ENCODE data around the gene SYT2. TPM values are rescaled to one million over a fixed set of nuclear protein-coding genes. Genes with fewer than 3 reads are reported as not detected.
A peak's percentile ranks its signal among the peaks of the same experiment; 100 is the strongest.

SYT2 gene
- total and polyA plus RNA-seq, 4 donors: 0.01 to 0.23 (median 0.03) TPM

DNA sequence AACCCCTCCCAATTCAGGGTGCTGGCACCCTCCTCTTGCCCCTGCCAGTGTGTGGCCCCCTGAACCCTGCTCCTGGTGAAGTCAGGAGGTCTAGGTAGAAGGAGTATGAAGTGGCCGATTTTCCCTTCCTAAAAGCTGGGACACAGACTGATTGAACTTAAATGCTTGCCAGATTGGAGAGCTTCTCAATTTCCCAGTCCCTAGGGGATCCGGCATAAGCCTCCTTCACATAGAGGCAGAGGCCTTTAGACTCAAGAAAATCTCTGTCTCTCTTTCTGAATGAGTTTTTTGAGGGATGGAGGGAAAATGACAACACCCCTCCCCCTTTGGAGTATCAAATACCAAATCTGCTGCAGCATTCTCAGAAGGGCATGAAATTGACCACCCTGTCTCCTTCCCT, 51.5 kb downstream of the SYT2 start:
- ATAC-seq (ENCODE audit: insufficient read depth, low FRiP score) (no peak), DNase-seq (no peak)
- TF ChIP-seq, protein P1, sequence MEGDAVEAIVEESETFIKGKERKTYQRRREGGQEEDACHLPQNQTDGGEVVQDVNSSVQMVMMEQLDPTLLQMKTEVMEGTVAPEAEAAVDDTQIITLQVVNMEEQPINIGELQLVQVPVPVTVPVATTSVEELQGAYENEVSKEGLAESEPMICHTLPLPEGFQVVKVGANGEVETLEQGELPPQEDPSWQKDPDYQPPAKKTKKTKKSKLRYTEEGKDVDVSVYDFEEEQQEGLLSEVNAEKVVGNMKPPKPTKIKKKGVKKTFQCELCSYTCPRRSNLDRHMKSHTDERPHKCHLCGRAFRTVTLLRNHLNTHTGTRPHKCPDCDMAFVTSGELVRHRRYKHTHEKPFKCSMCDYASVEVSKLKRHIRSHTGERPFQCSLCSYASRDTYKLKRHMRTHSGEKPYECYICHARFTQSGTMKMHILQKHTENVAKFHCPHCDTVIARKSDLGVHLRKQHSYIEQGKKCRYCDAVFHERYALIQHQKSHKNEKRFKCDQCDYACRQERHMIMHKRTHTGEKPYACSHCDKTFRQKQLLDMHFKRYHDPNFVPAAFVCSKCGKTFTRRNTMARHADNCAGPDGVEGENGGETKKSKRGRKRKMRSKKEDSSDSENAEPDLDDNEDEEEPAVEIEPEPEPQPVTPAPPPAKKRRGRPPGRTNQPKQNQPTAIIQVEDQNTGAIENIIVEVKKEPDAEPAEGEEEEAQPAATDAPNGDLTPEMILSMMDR (IDR thresholded peaks at IDR 0.05; ENCODE audit: control extremely low read depth, extremely low read depth): no peak
- Histone ChIP-seq H3K4me3 (no peak overlapping the region), H3K9ac (ENCODE audit: insufficient read depth in 1 of 2, low read length in 2 of 2) (no peak overlapping the region), H3K27me3 (ENCODE audit: control insufficient read depth in 3 of 3, insufficient read depth in 3 of 3, low read length in 2 of 3) (peaks cover 0 to 11% (median 0%) of the 10 kb centered on the region in 3 donors), H3K36me3 (ENCODE audit: control insufficient read depth in 4 of 4, insufficient read depth in 4 of 4, low read length in 4 of 4) (no peaks in the 10 kb centered on the region), H3K9me3 (ENCODE audit: control insufficient read depth in 4 of 4, insufficient read depth in 3 of 4, low read length in 3 of 4) (peaks cover 0 to 8% (median 0%) of the 10 kb centered on the region in 4 donors), H3K27ac (ENCODE audit: low read depth in 1 of 2, low read length in 1 of 2) (no peak overlapping the region), H3K4me1 (ENCODE audit: control insufficient read depth in 5 of 5, insufficient read depth in 5 of 5, low read length in 5 of 5) (no peaks in the 10 kb centered on the region)
- WGBS, 2 donors: 65 to 76% methylated on average over 2 of the region's 2 CpGs

DNA sequence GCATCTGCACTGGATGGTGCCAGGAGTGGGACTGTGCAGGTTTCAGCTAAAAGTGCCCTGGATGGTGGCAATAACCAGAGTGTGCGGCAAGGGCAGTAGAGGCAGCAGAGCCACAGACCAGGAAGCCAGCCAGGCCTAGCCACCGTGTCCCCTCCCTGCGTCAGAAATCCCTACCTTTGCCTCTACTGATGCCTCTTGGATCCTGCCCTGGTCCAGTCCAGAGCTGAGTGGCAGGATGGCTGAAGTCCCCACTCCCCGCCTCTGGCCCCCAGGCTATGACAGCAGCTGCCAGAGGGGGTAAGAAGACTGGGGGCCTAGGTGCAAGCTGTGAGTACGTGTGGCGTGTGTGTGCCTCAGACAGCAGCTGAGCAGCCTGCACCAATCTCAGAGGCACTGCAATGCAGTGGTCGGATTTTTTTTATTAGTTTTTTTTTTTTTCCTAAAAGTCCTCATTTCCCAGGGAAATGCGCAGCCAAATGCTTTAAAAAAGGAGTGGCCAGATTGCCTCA, 51.9 kb downstream of the SYT2 start:
- Histone ChIP-seq H3K9ac (ENCODE audit: insufficient read depth in 1 of 2, low read length in 2 of 2) (no peak overlapping the region), H3K9me3 (ENCODE audit: control insufficient read depth in 4 of 4, insufficient read depth in 3 of 4, low read length in 3 of 4) (peaks cover 0 to 8% (median 0%) of the 10 kb centered on the region in 4 donors), H3K27ac (ENCODE audit: low read depth in 1 of 2, low read length in 1 of 2) (no peak overlapping the region), H3K4me1 (ENCODE audit: control insufficient read depth in 5 of 5, insufficient read depth in 5 of 5, low read length in 5 of 5) (no peaks in the 10 kb centered on the region), H3K27me3 (ENCODE audit: control insufficient read depth in 3 of 3, insufficient read depth in 3 of 3, low read length in 2 of 3) (peaks cover 0 to 11% (median 0%) of the 10 kb centered on the region in 3 donors), H3K4me3 (no peak overlapping the region), H3K36me3 (ENCODE audit: control insufficient read depth in 4 of 4, insufficient read depth in 4 of 4, low read length in 4 of 4) (no peaks in the 10 kb centered on the region)
- TF ChIP-seq, protein P1 (IDR thresholded peaks at IDR 0.05; ENCODE audit: control extremely low read depth, extremely low read depth): no peak
- ATAC-seq (ENCODE audit: insufficient read depth, low FRiP score) (no peak), DNase-seq (no peak)
- 78 to 87% methylated on average over 8 of the region's 8 CpGs for WGBS, 2 donors

DNA sequence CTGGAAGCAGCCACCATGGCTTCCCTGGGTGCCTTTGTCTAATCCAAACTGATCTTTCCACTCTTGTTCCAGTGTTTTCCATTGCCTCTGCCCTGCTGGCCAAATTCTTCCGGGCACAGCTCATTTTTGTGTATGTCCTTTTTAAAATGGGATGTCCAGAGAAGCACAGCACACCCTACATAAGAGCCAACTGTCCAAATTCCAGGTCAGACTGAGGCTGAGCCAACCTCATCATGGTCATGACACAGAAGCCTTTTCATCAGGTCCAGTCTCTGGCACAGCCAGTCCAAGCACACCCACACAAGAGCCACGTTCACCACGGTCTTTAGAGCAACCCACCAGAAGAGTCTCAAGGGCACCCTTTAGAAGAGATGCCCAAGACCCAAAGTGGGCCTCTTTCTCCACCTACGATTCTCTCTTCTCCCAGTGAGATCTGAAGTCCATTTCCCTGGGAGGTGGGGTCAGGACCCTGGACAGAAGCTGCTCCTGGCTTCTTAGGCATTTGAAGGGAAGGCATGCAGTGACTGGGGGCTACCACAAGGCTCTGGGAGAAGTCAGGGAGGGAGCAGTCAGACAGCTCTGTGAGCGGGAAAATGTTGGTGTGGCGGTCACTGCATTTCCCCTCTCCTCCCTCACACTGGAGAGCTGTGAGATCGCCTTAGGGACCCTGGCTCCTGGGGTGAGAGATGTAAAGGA, 53.2 kb downstream of the SYT2 start:
- Histone ChIP-seq H3K27ac (ENCODE audit: low read depth in 1 of 2, low read length in 1 of 2) (no peak overlapping the region), H3K27me3 (ENCODE audit: control insufficient read depth in 3 of 3, insufficient read depth in 3 of 3, low read length in 2 of 3) (peaks cover 0 to 7% (median 0%) of the 10 kb centered on the region in 3 donors), H3K9me3 (ENCODE audit: control insufficient read depth in 4 of 4, insufficient read depth in 3 of 4, low read length in 3 of 4) (peaks cover 0 to 8% (median 0%) of the 10 kb centered on the region in 4 donors), H3K4me1 (ENCODE audit: control insufficient read depth in 5 of 5, insufficient read depth in 5 of 5, low read length in 5 of 5) (no peaks in the 10 kb centered on the region), H3K4me3 (no peak overlapping the region), H3K36me3 (ENCODE audit: control insufficient read depth in 4 of 4, insufficient read depth in 4 of 4, low read length in 4 of 4) (no peaks in the 10 kb centered on the region), H3K9ac (ENCODE audit: insufficient read depth in 1 of 2, low read length in 2 of 2) (no peak overlapping the region)
- peak; percentile 23 to 43 (median 42) for DNase-seq
- ATAC-seq (ENCODE audit: insufficient read depth, low FRiP score): no peak
- TF ChIP-seq, protein P1 (IDR thresholded peaks at IDR 0.05; ENCODE audit: control extremely low read depth, extremely low read depth): no peak
- WGBS, 2 donors: 42 to 47% methylated on average over 7 of the region's 7 CpGs

All from lung (tissue), 12 donors.